H1 (cell line): ENCODE data around the gene AGPAT4. TPM values are rescaled to one million over a fixed set of nuclear protein-coding genes. Genes with fewer than 3 reads are reported as not detected.
"Not testable (repeated sequence)": the region's sequence is repeated elsewhere in the genome, so short reads cannot be mapped to it uniquely, and the experiment has no call there.

Experiments
- CTCF ChIA-PET: fragments of 300-600 bp; sonication (Branson Sonifier 250); formaldehyde crosslinking; loops from one replicate; lab custom pipeline; 2021; ENCODE audit not compliant: partially characterized antibody; lab: Charles Lee
- POLR2A ChIA-PET: fragments of 300-600 bp; sonication (Branson Sonifier 250); formaldehyde crosslinking; loops from one replicate; lab custom pipeline; 2021; ENCODE audit warnings: inconsistent platforms; ENCODE audit not compliant: partially characterized antibody; lab: Charles Lee
- DNase-seq, 2 experiments: peaks; one replicate each; pipeline versions ENCODE4 v3.0.0 to v3.0.0-alpha.2; 2010 to 2022; ENCODE audit warnings: low spot score in 2 of 2, low read depth in 1 of 2, mixed read lengths in 1 of 2
- FAIRE-seq: peaks from 2 replicates; lab custom pipeline; 2011; peaks lifted over from hg19 to GRCh38; lab: Jason Lieb, UNC
- H2AFZ ChIP-seq: 2 replicates; pipeline ENCODE4 v1.8.1; 2012; ENCODE audit warnings: low read length, inconsistent platforms
- H2AK5ac ChIP-seq: 2 replicates; pipeline ENCODE4 v1.6.1; 2013; ENCODE audit warnings: low read depth, low read length
- H2BK120ac ChIP-seq: replicated peaks from 2 replicates; pipeline ENCODE3; 2013; ENCODE audit warnings: low read depth, low read length, inconsistent platforms
- H2BK12ac ChIP-seq: 2 replicates; pipeline ENCODE4 v1.6.1; 2013; ENCODE audit warnings: low read depth, low read length
- H2BK15ac ChIP-seq: 2 replicates; pipeline ENCODE4 v1.6.1; 2013; ENCODE audit warnings: low read length
- H2BK20ac ChIP-seq: 2 replicates; pipeline ENCODE4 v1.6.1; 2013; ENCODE audit warnings: low read length
- H2BK5ac ChIP-seq: 2 replicates; pipeline ENCODE4 v1.6.1; 2013; ENCODE audit warnings: low read depth, low read length
- H3K14ac ChIP-seq: 2 replicates; pipeline ENCODE4 v1.6.1; 2013; ENCODE audit warnings: inconsistent platforms; ENCODE audit not compliant: insufficient read length
- H3K18ac ChIP-seq: 2 replicates; pipeline ENCODE4 v1.6.1; 2013; ENCODE audit warnings: low read length; ENCODE audit errors: extremely low read depth
- H3K23ac ChIP-seq: 2 replicates; pipeline ENCODE4 v1.6.1; 2013; ENCODE audit warnings: inconsistent platforms; ENCODE audit not compliant: insufficient read length
- H3K23me2 ChIP-seq: 2 replicates; pipeline ENCODE4 v1.6.1; 2013; ENCODE audit warnings: low read depth, low read length
- H3K27ac ChIP-seq: 2 replicates; pipeline ENCODE4 v1.6.1; 2011; ENCODE audit warnings: low read depth, low read length, inconsistent platforms
- H3K27me3 ChIP-seq, 4 experiments: replicated peaks in 1 of 4; 1 replicate in 1 of 4; 2 replicates in 3 of 4; pipeline versions ENCODE4 v1.6.1 to v1.8.1; 2011 to 2013; ENCODE audit warnings: low read length in 3 of 4, mild to moderate bottlenecking in 3 of 4, inconsistent platforms in 2 of 4, mixed read lengths in 2 of 4, moderate library complexity in 1 of 4; ENCODE audit not compliant: control insufficient read depth in 3 of 4, insufficient read depth in 3 of 4; ENCODE audit errors: extremely low read depth in 1 of 4
- H3K36me3 ChIP-seq, 4 experiments: 2 replicates each; pipeline versions ENCODE4 v1.6.1 to v1.8.1; 2011 to 2013; ENCODE audit warnings: mild to moderate bottlenecking in 4 of 4, low read length in 3 of 4, moderate library complexity in 2 of 4, control low read depth in 1 of 4, inconsistent platforms in 1 of 4; ENCODE audit not compliant: insufficient read depth in 4 of 4, control insufficient read depth in 2 of 4
- H3K4ac ChIP-seq: replicated peaks from 2 replicates; pipeline ENCODE3; 2013; ENCODE audit warnings: low read length, low read depth, mixed read lengths, inconsistent platforms; ENCODE audit not compliant: insufficient read length
- H3K4me1 ChIP-seq, 4 experiments: replicated peaks in 1 of 4; 1 replicate in 1 of 4; 2 replicates in 3 of 4; pipeline versions ENCODE4 v1.6.1 to v1.8.1; 2011 to 2013; ENCODE audit warnings: low read length in 3 of 4, inconsistent platforms in 2 of 4, mixed read lengths in 1 of 4; ENCODE audit not compliant: insufficient read depth in 4 of 4, control insufficient read depth in 3 of 4
- H3K4me2 ChIP-seq, 2 experiments: 2 replicates each; pipeline versions ENCODE4 v1.6.1 to v1.8.1; 2011 to 2013; ENCODE audit warnings: low read depth in 2 of 2, low read length in 2 of 2, control low read depth in 1 of 2, inconsistent platforms in 1 of 2, mild to moderate bottlenecking in 1 of 2; ENCODE audit not compliant: insufficient read depth in 1 of 2
- H3K4me3 ChIP-seq, 4 experiments: fragments of 200-600, 300-600 bp in 1 of 4; sonication (generic), shearing (Covaris generic), sonication (Bioruptor Twin) in 1 of 4; 2 replicates each; pipeline versions ENCODE4 v1.5.1 to v1.8.1; 2011 to 2016; ENCODE audit warnings: low read length in 4 of 4, low read depth in 3 of 4, control low read depth in 2 of 4, inconsistent platforms in 2 of 4, mild to moderate bottlenecking in 2 of 4, mixed read lengths in 1 of 4, moderate library complexity in 1 of 4; ENCODE audit not compliant: insufficient read depth in 2 of 4; ENCODE audit errors: extremely low read depth in 1 of 4
- H3K56ac ChIP-seq: replicated peaks from 2 replicates; pipeline ENCODE3; 2013; ENCODE audit warnings: low read depth, mild to moderate bottlenecking, mixed read lengths, low read length, inconsistent platforms; ENCODE audit not compliant: insufficient read length
- H3K79me1 ChIP-seq: 2 replicates; pipeline ENCODE4 v1.6.1; 2013; ENCODE audit warnings: low read depth, low read length, control low read depth
- H3K79me2 ChIP-seq, 2 experiments: 2 replicates each; pipeline versions ENCODE4 v1.6.1 to v1.8.1; 2012 to 2013; ENCODE audit warnings: low read length in 2 of 2, mild to moderate bottlenecking in 2 of 2, inconsistent platforms in 1 of 2; ENCODE audit not compliant: insufficient read depth in 2 of 2, control insufficient read depth in 1 of 2
- H3K9ac ChIP-seq, 4 experiments: replicated peaks in 1 of 4; 1 replicate in 1 of 4; 2 replicates in 3 of 4; pipeline versions ENCODE4 v1.6.1 to v1.8.1; 2011 to 2013; ENCODE audit warnings: low read depth in 3 of 4, low read length in 3 of 4, control low read depth in 2 of 4, mild to moderate bottlenecking in 2 of 4, moderate library complexity in 2 of 4, inconsistent platforms in 1 of 4; ENCODE audit errors: extremely low read depth in 1 of 4
- H3K9me3 ChIP-seq, 2 experiments: 2 replicates each; pipeline versions ENCODE4 v1.6.1 to v1.8.1; 2012 to 2013; ENCODE audit warnings: mild to moderate bottlenecking in 2 of 2, moderate library complexity in 2 of 2, control low read depth in 1 of 2, inconsistent platforms in 1 of 2, low read depth in 1 of 2, low read length in 1 of 2, mixed read lengths in 1 of 2; ENCODE audit not compliant: insufficient read depth in 2 of 2
- H4K20me1 ChIP-seq, 2 experiments: replicated peaks in 1 of 2; 2 replicates each; pipeline versions ENCODE3 to v1.8.1; 2011 to 2013; ENCODE audit warnings: inconsistent platforms in 2 of 2, low read length in 2 of 2, mild to moderate bottlenecking in 1 of 2; ENCODE audit not compliant: insufficient read depth in 2 of 2, control insufficient read depth in 1 of 2
- H4K5ac ChIP-seq: 2 replicates; pipeline ENCODE4 v1.6.1; 2013; ENCODE audit warnings: low read length, low read depth, mixed read lengths, inconsistent platforms; ENCODE audit not compliant: insufficient read length
- H4K8ac ChIP-seq: 2 replicates; pipeline ENCODE4 v1.8.0; 2013; ENCODE audit warnings: mild to moderate bottlenecking, moderate library complexity, low read length, inconsistent platforms; ENCODE audit not compliant: insufficient read depth; ENCODE audit errors: extremely low read depth
- H4K91ac ChIP-seq: replicated peaks from 2 replicates; pipeline ENCODE3; 2013; ENCODE audit warnings: low read length, mixed read lengths, inconsistent platforms; ENCODE audit not compliant: insufficient read length
- WGBS, 2 experiments: shearing (Covaris generic) in 1 of 2; methylation state at CpG; one replicate each; pipeline versions ENCODE4 v1.1.6 to v1.1.7; 2013 to 2015; ENCODE audit warnings: low lambda C conversion rate in 2 of 2, mixed read lengths in 2 of 2, inconsistent platforms in 1 of 2, low coverage in 1 of 2, missing lambda C conversion rate in 1 of 2; ENCODE audit not compliant: insufficient replicate concordance in 2 of 2, insufficient coverage in 1 of 2, insufficient read length in 1 of 2; ENCODE audit errors: extremely low coverage in 1 of 2, missing lambda C conversion rate in 1 of 2; 5-methylcytosine and 5-hydroxymethylcytosine counted together
- polyA plus RNA-seq, 7 experiments: library from polyadenylated mRNA; depleted of rRNA in 3 of 7; stranded (reverse) in 5 of 7; unstranded in 2 of 7; fragments of >200 nt in 5 of 7; fragments of 200-250 nt in 2 of 7; gene quantifications; 1 replicate in 5 of 7; 2 replicates in 1 of 7; 4 replicates in 1 of 7; pipeline versions ENCODE4 v1.2.1 to v1.2.3, GENCODE V29; 2011 to 2013; ENCODE audit warnings: missing spikeins in 2 of 7, mixed read lengths in 2 of 7
- total RNA-seq: library from RNA; stranded (reverse); fragmentation: NEBNext Ultra II Directional; extraction: Animal tissue kit (Norgen Biotek cat#: 25700); gene quantifications from 2 replicates; pipeline ENCODE4 v1.2.1, GENCODE V29; 2021

AGPAT4 gene
- total and polyA plus RNA-seq, 2 of the 8 experiments (the other 6 are each of a cell fraction or from before 2014, with no cell fraction given), result 13.5 to 23.8 TPM

GRCh38 chr6:161314541-161315245 is 40.8 kb upstream of the AGPAT4 start:
- H3K56ac ChIP-seq, H2AFZ ChIP-seq, H2BK20ac ChIP-seq, H3K4me2 ChIP-seq, H3K79me2 ChIP-seq, H2BK5ac ChIP-seq, POLR2A ChIA-PET, H3K27ac ChIP-seq, H3K14ac ChIP-seq, H3K79me1 ChIP-seq, H3K27me3 ChIP-seq, H4K5ac ChIP-seq, H4K8ac ChIP-seq, H3K23ac ChIP-seq, DNase-seq, H4K20me1 ChIP-seq, H3K36me3 ChIP-seq, FAIRE-seq, H2BK15ac ChIP-seq, H3K4me3 ChIP-seq, H3K4ac ChIP-seq, H4K91ac ChIP-seq, H2BK12ac ChIP-seq, H3K18ac ChIP-seq, H3K9ac ChIP-seq, H2BK120ac ChIP-seq, H2AK5ac ChIP-seq, H3K23me2 ChIP-seq, H3K4me1 ChIP-seq, CTCF ChIA-PET: not testable (repeated sequence)
- 92% methylated on average over 19 of the region's 20 CpGs; no CpG with 5 or more reads in 1 of the 2 experiments for WGBS, 2 experiments
- peaks cover 3 to 10% of the 10 kb centered on the region in 2 experiments; a peak in 2 of 4 replicates for H3K9me3 ChIP-seq
